ENCODE data around the gene RAG1.

GRCh38 chr11:36581536-36581935, 13.7 kb downstream of the RAG1 start:
- TF ChIP-seq CTCF (IDR thresholded peaks at IDR 0.05; ENCODE audit: low read depth, low read length, poor library complexity, severe bottlenecking) = no peak
- no peak for TF ChIP-seq EZH2phosphoT487 (IDR thresholded peaks at IDR 0.05; ENCODE audit: borderline replicate concordance, low read length)
